ENCODE results near the gene ZMAT3. TPM values are rescaled to one million over a fixed set of nuclear protein-coding genes. Genes with fewer than 3 reads are reported as not detected.
"Not testable (repeated sequence)": the region's sequence is repeated elsewhere in the genome, so short reads cannot be mapped to it uniquely, and the experiment has no call there.

The ZMAT3 gene
- polyA plus RNA-seq, 6 donors from 2014 or later = 8.3 to 26.8 (median 15.3) TPM

- ATAC-seq (ENCODE audit: low read depth in 2 of 2) = no peak
- peaks cover 8 to 9% of the 10 kb centered on the region in 2 donors for H3K36me3 Mint-ChIP-seq
These were observed 15.3 kb downstream of the ZMAT3 start for GRCh38 chr3:179056326-179056725.

DNA sequence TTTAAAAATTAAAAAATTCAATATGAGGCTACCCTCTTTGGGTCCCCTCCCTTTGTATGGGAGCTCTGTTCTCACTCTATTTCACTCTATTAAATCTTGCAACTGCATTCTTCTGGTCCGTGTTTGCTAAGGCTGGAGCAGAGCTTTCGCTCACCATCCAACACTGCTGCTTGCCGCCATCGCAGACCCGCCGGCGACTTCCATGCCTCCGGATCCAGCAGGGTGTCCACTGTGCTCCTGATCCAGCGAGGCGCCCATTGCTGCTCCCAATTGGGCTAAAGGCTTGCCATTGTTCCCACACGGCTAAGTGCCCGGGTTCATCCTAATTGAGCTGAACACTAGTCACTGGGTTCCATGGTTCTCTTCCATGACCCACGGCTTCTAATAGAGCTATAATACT, 17.0 kb downstream of the ZMAT3 start:
- peaks cover 9 to 14% of the 10 kb centered on the region in 2 donors for H3K36me3 Mint-ChIP-seq
- not testable (repeated sequence) for H3K27me3 Mint-ChIP-seq; DNase-seq; H3K4me3 Mint-ChIP-seq; ATAC-seq (ENCODE audit: low read depth in 2 of 2)
- peaks cover 21 to 57% (median 26%) of the 10 kb centered on the region in 3 donors for H3K4me1 Mint-ChIP-seq
- peaks cover 0 to 22% (median 9%) of the 10 kb centered on the region in 7 donors for H3K9me3 Mint-ChIP-seq
- peak overlapping the region in 1 of 6 donors; percentile 87 for H3K27ac Mint-ChIP-seq

More at GRCh38 chr3:179056326-179056725, 15.3 kb downstream of the ZMAT3 start:
- no peak for DNase-seq
- no peak overlapping the region for H3K27ac Mint-ChIP-seq
- no peak overlapping the region for H3K4me3 Mint-ChIP-seq
- H3K27me3 Mint-ChIP-seq = no peaks in the 10 kb centered on the region
- peaks cover 0 to 9% (median 5%) of the 10 kb centered on the region in 7 donors for H3K9me3 Mint-ChIP-seq
- H3K4me1 Mint-ChIP-seq = peaks cover 11 to 59% (median 27%) of the 10 kb centered on the region in 3 donors

DNA sequence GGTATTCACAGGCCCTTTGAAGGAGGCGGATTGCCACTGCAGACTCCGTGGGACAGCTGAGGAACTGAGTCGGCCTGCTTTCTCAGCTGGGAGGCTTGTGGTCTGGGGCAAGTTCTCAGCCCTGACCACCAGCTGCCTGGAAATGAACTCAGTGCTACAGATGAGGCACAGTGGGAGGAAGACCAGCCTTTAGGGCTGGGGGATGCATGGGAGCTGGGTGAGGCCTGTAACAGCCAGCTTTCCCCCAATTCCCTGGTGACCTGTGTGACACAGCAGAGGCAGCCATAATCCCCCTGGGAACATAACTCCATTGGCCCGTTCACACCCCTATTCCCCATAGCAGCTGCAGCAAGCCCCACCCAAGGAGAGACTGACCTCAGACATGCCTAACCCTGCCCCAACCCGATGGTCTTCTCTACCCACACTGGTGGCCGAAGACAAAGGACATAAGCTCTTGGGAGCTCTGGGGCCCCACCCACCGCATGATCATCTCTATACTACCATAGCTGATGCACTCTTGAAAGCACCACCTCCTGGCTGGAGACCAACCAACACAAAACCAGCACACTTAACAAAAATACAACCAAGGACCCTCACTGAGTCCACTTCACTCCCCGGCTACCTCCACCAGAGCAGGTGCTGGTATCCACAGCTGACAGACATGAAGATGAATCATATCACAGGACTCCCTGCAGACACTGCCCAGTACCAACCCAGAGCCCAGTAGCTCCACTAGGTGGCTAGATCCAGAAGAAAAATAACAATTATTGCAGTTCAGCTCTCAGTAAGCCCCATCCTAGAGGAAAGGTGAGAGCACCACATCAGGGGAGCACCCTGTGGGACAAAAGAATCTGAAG, 24.9 kb downstream of the ZMAT3 start:
- peaks cover 38 to 76% (median 48%) of the 10 kb centered on the region in 3 donors for H3K4me1 Mint-ChIP-seq
- peak overlapping the region in 7 of 8 donors; percentile 0 to 77 (median 46) for H3K4me3 Mint-ChIP-seq
- ATAC-seq (ENCODE audit: low read depth in 2 of 2) = peak; percentile 66 to 70
- H3K27me3 Mint-ChIP-seq = no peaks in the 10 kb centered on the region
- peak overlapping the region; percentile 51 to 97 (median 82) for H3K27ac Mint-ChIP-seq
- peak; percentile 21 for DNase-seq
- H3K9me3 Mint-ChIP-seq = peaks cover 0 to 19% (median 8%) of the 10 kb centered on the region in 7 donors
- peaks cover 9 to 14% of the 10 kb centered on the region in 2 donors for H3K36me3 Mint-ChIP-seq

- peaks cover 7 to 10% of the 10 kb centered on the region in 2 donors for H3K36me3 Mint-ChIP-seq
These were observed 25.7 kb downstream of the ZMAT3 start for GRCh38 chr3:179045719-179046402.

GRCh38 chr3:179038899-179039251, 32.7 kb downstream of the ZMAT3 start:
- not testable (repeated sequence) for H3K4me3 Mint-ChIP-seq
- peaks cover 0 to 12% of the 10 kb centered on the region in 2 donors for H3K36me3 Mint-ChIP-seq

More at GRCh38 chr3:179045719-179046402, 25.7 kb downstream of the ZMAT3 start:
- no peak for DNase-seq
- H3K4me1 Mint-ChIP-seq = peaks cover 36 to 78% (median 53%) of the 10 kb centered on the region in 3 donors
- peak; percentile 66 to 71 for ATAC-seq (ENCODE audit: low read depth in 2 of 2)
- no peaks in the 10 kb centered on the region for H3K27me3 Mint-ChIP-seq
- peak overlapping the region in 6 of 8 donors; percentile 2 to 76 (median 34) for H3K4me3 Mint-ChIP-seq
- peak overlapping the region in 5 of 6 donors; percentile 32 to 89 (median 78) for H3K27ac Mint-ChIP-seq
- H3K9me3 Mint-ChIP-seq = peaks cover 0 to 10% (median 9%) of the 10 kb centered on the region in 7 donors

GRCh38 chr3:179038216-179038898, 33.3 kb downstream of the ZMAT3 start:
- H3K9me3 Mint-ChIP-seq = peaks cover 0 to 7% (median 5%) of the 10 kb centered on the region in 7 donors
- no peaks in the 10 kb centered on the region for H3K27me3 Mint-ChIP-seq
- peak overlapping the region in 1 of 6 donors; percentile 2 for H3K27ac Mint-ChIP-seq
- peaks cover 14 to 46% (median 37%) of the 10 kb centered on the region in 3 donors for H3K4me1 Mint-ChIP-seq
- H3K36me3 Mint-ChIP-seq = peaks cover 0 to 12% of the 10 kb centered on the region in 2 donors
- DNase-seq (no peak), ATAC-seq (ENCODE audit: low read depth in 2 of 2) (no peak)
- peak overlapping the region in 2 of 8 donors; percentile 7 to 45 for H3K4me3 Mint-ChIP-seq

More at GRCh38 chr3:179038899-179039251, 32.7 kb downstream of the ZMAT3 start:
- H3K4me1 Mint-ChIP-seq = peaks cover 14 to 41% (median 37%) of the 10 kb centered on the region in 3 donors
- not testable (repeated sequence) for H3K27ac Mint-ChIP-seq; ATAC-seq (ENCODE audit: low read depth in 2 of 2); DNase-seq; H3K9me3 Mint-ChIP-seq; H3K27me3 Mint-ChIP-seq

- H3K4me3 Mint-ChIP-seq = peak overlapping the region in 1 of 8 donors; percentile 37
- peaks cover 10 to 44% (median 29%) of the 10 kb centered on the region in 3 donors for H3K4me1 Mint-ChIP-seq
- DNase-seq = no peak
- peak overlapping the region in 3 of 6 donors; percentile 9 to 69 (median 39) for H3K27ac Mint-ChIP-seq
- H3K27me3 Mint-ChIP-seq = no peaks in the 10 kb centered on the region
- peaks cover 0 to 12% of the 10 kb centered on the region in 2 donors for H3K36me3 Mint-ChIP-seq
- peaks cover 0 to 7% (median 5%) of the 10 kb centered on the region in 7 donors for H3K9me3 Mint-ChIP-seq
- ATAC-seq (ENCODE audit: low read depth in 2 of 2) = peak in 1 of 2 donors; percentile 27
These were observed 34.3 kb downstream of the ZMAT3 start for GRCh38 chr3:179037351-179037750.

DNA sequence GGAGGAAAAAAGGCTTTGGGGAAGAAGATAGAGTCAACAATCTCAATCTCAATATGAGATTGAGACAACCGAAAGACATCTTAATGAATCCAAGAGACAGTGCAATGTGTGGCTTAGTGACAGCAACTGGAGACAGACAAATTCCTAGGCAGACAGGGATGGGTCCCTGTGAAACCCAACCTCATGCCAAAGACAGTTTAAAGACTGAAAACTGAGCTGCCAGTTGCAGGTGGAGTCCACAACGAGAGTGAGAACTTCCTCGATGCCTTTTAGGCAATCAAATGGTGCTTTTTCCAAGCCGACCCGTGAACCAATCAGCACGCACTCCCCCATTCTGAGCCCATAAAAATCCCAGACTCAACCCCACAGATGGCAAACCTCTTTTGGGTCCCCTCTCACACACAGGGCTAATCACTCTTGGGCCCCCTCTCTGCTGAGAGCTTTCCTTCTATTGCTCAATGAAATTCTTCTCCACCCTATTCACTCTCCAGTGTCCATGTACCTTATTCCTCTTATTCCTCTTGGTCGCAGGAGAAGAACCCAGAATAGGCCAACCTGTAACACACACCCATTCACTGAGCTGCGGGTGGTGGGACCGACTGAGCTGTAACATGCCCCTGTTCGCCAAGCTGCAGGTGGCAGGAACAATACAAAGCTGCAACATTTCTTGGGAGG, 34.8 kb downstream of the ZMAT3 start:
- Mint-ChIP-seq H3K27ac (no peak overlapping the region), H3K9me3 (peaks cover 0 to 7% (median 5%) of the 10 kb centered on the region in 7 donors), H3K36me3 (peaks cover 0 to 12% of the 10 kb centered on the region in 2 donors), H3K4me3 (no peak overlapping the region), H3K4me1 (peaks cover 10 to 44% (median 27%) of the 10 kb centered on the region in 3 donors), H3K27me3 (no peaks in the 10 kb centered on the region)
- no peak for ATAC-seq (ENCODE audit: low read depth in 2 of 2)
- DNase-seq = no peak

DNA sequence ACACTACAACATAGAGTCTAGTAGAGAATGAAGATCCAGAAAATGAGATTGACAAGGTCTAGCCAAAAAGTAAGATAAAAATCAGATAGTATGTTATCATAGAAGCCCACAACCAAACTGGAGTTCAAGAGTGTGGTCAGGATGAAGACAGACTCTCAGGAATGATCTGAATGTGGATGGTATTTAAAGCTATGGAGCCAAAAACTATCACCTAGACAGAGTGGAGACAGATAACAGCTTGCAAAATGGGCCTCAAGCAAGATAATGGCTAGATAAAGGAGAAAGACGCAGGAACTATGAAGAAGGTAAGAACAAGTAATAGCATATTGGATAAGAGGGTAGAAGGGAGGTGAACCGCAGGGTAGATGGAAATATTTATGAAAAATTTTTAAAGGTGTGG, 35.4 kb downstream of the ZMAT3 start:
- no peak for ATAC-seq (ENCODE audit: low read depth in 2 of 2)
- Mint-ChIP-seq H3K4me3 (no peak overlapping the region), H3K27ac (no peak overlapping the region), H3K36me3 (peaks cover 0 to 12% of the 10 kb centered on the region in 2 donors), H3K4me1 (peaks cover 10 to 39% (median 21%) of the 10 kb centered on the region in 3 donors), H3K27me3 (no peaks in the 10 kb centered on the region), H3K9me3 (peaks cover 0 to 7% (median 2%) of the 10 kb centered on the region in 7 donors)
- DNase-seq = no peak

GRCh38 chr3:179035232-179035631, 36.4 kb downstream of the ZMAT3 start:
- Mint-ChIP-seq H3K4me1 (peaks cover 10 to 32% (median 13%) of the 10 kb centered on the region in 3 donors), H3K9me3 (peaks cover 0 to 5% (median 0%) of the 10 kb centered on the region in 7 donors), H3K36me3 (peaks cover 0 to 12% of the 10 kb centered on the region in 2 donors), H3K27me3 (no peaks in the 10 kb centered on the region), H3K27ac (no peak overlapping the region), H3K4me3 (no peak overlapping the region)
- ATAC-seq (ENCODE audit: low read depth in 2 of 2) (no peak), DNase-seq (no peak)

DNA sequence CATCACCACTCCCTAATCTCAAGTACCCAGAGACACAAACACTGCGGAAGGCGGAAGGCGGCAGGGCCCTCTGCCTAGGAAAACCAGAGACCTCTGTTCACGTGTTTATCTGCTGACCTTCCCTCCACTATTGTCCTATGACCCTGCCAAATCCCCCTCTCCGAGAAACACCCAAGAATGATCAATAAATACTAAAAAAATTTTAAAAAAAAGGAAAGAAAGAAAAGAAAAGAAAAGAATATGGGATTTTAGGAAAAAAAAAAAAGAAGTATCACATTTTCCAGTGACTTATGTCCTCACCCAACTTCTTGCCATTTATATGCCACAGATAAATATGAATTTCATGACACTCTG, 38.3 kb downstream of the ZMAT3 start:
- not testable (repeated sequence) for H3K4me3 Mint-ChIP-seq; DNase-seq; ATAC-seq (ENCODE audit: low read depth in 2 of 2); H3K9me3 Mint-ChIP-seq; H3K36me3 Mint-ChIP-seq; H3K27me3 Mint-ChIP-seq
- H3K4me1 Mint-ChIP-seq = peaks cover 10 to 19% (median 17%) of the 10 kb centered on the region in 3 donors
- peak overlapping the region in 1 of 6 donors; percentile 8 for H3K27ac Mint-ChIP-seq

- Mint-ChIP-seq H3K4me1 (peaks cover 4 to 14% (median 11%) of the 10 kb centered on the region in 3 donors), H3K4me3 (peak overlapping the region in 1 of 8 donors; percentile 44), H3K27ac (peak overlapping the region in 1 of 6 donors; percentile 8)
- H3K9me3 Mint-ChIP-seq; DNase-seq; H3K27me3 Mint-ChIP-seq; H3K36me3 Mint-ChIP-seq; ATAC-seq (ENCODE audit: low read depth in 2 of 2): not testable (repeated sequence)
These were observed 38.9 kb downstream of the ZMAT3 start for GRCh38 chr3:179032454-179033303.

Measured in naive B cell (primary cell).